ENCODE results near the gene PADI6.
"Not testable (repeated sequence)": the region's sequence is repeated elsewhere in the genome, so short reads cannot be mapped to it uniquely, and the experiment has no call there.

The PADI6 gene

DNA sequence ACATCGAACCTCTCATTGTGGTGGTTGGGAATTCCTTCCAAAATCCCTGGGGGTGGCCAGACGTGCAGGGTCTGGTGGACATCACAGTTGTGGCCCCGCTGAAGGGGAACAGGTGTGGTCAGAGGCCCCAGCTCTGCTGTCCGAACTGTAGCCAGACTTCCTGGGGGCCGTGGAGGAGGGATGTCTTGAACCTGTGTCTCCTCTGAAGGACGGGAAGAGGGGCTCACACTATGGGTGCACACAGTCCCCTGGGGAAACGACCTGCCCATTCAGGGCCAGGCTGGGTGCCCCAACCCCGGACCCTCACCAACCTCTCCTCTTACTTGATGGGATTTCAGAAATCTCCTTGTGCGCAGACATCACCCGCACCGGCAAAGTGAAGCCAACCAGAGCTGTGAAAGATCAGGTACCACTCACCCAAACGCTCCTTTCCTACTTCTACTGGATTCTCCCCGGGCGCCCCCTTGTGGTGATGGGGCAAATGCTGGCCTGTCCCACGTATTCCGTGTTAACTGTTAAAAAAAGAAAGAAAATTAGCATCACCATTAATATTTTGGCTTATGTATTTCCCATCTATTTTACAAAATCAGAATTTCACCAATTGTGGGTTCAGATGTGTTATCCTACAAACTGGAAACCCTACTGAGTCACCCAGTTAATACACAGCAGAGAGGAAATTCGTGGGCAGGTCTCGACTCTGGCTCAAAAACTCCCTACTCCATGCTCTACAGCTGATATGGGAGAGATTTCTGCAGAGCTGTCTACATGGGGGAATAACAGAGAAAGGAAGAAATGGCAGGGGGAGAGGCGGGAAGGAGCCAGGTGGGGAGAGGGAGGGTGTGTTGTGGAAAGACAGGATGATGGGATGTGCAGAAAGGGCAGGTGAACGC lies 35.9 kb upstream of the PADI6 start:
- TF ChIP-seq POLR2A (IDR thresholded peaks at IDR 0.05; ENCODE audit: extremely low read depth, insufficient read length) (no peak), MYC (IDR thresholded peaks at IDR 0.05; ENCODE audit: low read depth, low read length) (no peak)
- TF ChIP-seq, protein P1, sequence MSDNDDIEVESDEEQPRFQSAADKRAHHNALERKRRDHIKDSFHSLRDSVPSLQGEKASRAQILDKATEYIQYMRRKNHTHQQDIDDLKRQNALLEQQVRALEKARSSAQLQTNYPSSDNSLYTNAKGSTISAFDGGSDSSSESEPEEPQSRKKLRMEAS (IDR thresholded peaks at IDR 0.05; ENCODE audit: low read depth, low read length), result no peak
- TF ChIP-seq, protein P2, sequence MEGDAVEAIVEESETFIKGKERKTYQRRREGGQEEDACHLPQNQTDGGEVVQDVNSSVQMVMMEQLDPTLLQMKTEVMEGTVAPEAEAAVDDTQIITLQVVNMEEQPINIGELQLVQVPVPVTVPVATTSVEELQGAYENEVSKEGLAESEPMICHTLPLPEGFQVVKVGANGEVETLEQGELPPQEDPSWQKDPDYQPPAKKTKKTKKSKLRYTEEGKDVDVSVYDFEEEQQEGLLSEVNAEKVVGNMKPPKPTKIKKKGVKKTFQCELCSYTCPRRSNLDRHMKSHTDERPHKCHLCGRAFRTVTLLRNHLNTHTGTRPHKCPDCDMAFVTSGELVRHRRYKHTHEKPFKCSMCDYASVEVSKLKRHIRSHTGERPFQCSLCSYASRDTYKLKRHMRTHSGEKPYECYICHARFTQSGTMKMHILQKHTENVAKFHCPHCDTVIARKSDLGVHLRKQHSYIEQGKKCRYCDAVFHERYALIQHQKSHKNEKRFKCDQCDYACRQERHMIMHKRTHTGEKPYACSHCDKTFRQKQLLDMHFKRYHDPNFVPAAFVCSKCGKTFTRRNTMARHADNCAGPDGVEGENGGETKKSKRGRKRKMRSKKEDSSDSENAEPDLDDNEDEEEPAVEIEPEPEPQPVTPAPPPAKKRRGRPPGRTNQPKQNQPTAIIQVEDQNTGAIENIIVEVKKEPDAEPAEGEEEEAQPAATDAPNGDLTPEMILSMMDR (IDR thresholded peaks at IDR 0.05; ENCODE audit: low read depth, low read length), result peak; percentile 90
- peak; percentile 76 for DNase-seq (ENCODE audit: low read depth)
- no peak overlapping the region for H3K4me3 ChIP-seq (ENCODE audit: low read depth, low read length)

DNA sequence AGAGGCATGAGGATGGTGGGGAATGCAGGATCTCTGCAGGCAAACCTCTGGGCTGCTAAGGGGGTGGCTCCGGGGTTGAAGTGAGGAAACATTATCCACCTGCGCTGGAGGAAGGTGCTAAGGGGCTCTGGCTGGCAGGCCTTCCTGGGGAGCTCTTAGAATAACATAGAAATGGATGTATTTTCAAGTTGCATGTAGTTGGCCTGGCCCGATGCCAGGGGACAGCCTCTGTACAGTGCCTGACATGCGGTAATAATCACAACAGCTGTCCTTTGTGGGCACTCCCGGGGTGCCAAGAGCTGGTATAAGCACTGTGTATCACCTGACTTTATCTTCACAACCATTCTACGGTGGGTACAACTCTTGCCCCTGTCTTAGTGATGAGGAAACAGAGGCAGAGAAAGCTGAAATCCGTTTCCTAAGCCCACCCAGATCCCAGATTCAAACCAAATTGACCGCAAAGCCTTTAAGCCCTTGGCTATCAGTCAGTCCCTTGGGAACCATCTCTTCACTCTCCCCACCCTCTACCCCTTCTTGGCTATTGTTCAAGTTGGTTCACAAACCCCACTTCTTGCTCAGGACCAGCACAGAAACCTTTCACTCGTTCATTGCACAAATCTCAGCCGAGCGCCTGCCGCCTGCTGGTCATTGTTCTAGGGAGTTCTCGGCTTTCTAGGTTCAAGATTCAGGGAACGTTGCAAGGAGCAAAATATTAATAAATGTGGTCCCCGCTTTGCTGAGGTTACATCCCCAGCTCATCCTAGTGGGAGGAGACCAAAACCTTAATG lies 33.1 kb upstream of the PADI6 start:
- no peak for DNase-seq (ENCODE audit: low read depth)
- H3K4me3 ChIP-seq (ENCODE audit: low read depth, low read length), result no peak overlapping the region
- TF ChIP-seq MYC (IDR thresholded peaks at IDR 0.05; ENCODE audit: low read depth, low read length) (no peak), POLR2A (IDR thresholded peaks at IDR 0.05; ENCODE audit: extremely low read depth, insufficient read length) (no peak)
- TF ChIP-seq, protein P1 (IDR thresholded peaks at IDR 0.05; ENCODE audit: low read depth, low read length), result no peak
- TF ChIP-seq, protein P2 (IDR thresholded peaks at IDR 0.05; ENCODE audit: low read depth, low read length), result no peak

DNA sequence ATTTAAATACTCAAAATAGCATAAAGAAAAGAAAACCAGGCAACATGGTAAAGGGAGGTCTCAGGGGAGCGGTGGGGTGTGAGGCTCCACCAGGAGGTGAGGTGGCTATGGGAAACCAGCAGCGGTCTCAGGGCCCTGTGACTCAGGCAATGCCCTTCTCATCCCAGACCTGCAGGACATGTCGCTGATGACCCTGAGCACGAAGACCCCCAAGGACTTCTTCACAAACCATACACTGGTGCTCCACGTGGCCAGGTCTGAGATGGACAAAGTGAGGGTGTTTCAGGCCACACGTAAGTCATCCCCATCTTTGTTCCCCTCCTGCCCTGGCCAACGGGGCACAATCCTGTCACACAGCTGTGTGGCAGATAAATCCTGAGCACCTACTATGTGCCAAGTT lies 32.5 kb upstream of the PADI6 start:
- DNase-seq (ENCODE audit: low read depth), result no peak
- no peak overlapping the region for H3K4me3 ChIP-seq (ENCODE audit: low read depth, low read length)
- TF ChIP-seq, protein P1 (IDR thresholded peaks at IDR 0.05; ENCODE audit: low read depth, low read length), result no peak
- no peak for TF ChIP-seq MYC (IDR thresholded peaks at IDR 0.05; ENCODE audit: low read depth, low read length)
- TF ChIP-seq, protein P2 (IDR thresholded peaks at IDR 0.05; ENCODE audit: low read depth, low read length), result no peak
- no peak for TF ChIP-seq POLR2A (IDR thresholded peaks at IDR 0.05; ENCODE audit: extremely low read depth, insufficient read length)

DNA sequence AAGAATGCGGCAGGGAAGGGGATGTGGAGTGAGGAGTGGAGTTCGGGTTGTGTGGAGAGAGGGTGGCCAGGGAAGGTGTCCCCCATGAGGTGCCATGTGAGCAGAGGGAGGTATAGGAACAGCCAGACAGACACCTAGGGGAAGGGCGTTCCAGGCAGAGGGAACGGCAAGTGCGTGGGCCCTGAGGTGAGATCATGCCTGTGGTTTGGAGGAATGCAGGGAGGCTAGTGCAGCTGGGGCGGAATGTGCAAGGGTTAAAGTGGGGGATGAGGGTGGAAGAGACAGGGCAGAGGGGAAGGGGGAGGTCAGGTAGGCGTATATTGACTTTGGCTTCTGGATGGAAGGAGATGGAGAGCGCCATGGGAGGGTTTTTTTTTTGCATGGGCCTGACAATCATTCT lies 31.6 kb upstream of the PADI6 start:
- H3K4me3 ChIP-seq (ENCODE audit: low read depth, low read length), result no peak overlapping the region
- TF ChIP-seq MYC (IDR thresholded peaks at IDR 0.05; ENCODE audit: low read depth, low read length), result no peak
- TF ChIP-seq, protein P2 (IDR thresholded peaks at IDR 0.05; ENCODE audit: low read depth, low read length), result no peak
- TF ChIP-seq, protein P1 (IDR thresholded peaks at IDR 0.05; ENCODE audit: low read depth, low read length), result no peak
- TF ChIP-seq POLR2A (IDR thresholded peaks at IDR 0.05; ENCODE audit: extremely low read depth, insufficient read length), result no peak
- DNase-seq (ENCODE audit: low read depth), result no peak

DNA sequence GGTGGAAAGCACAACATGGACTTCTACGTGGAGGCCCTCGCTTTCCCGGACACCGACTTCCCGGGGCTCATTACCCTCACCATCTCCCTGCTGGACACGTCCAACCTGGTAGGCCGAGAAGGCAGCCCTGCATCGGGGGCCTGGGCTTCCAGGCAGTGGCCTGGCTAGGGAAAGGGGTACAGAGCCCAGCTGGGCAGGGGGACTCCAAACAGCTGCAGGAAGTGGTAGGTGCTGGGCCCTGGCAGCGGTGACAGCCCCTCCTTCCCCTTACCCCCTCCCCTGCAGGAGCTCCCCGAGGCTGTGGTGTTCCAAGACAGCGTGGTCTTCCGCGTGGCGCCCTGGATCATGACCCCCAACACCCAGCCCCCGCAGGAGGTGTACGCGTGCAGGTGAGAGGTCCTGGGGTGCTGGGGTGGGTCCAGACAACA lies 30.0 kb upstream of the PADI6 start:
- TF ChIP-seq POLR2A (IDR thresholded peaks at IDR 0.05; ENCODE audit: extremely low read depth, insufficient read length) (no peak), MYC (IDR thresholded peaks at IDR 0.05; ENCODE audit: low read depth, low read length) (no peak)
- TF ChIP-seq, protein P1 (IDR thresholded peaks at IDR 0.05; ENCODE audit: low read depth, low read length), result no peak
- TF ChIP-seq, protein P2 (IDR thresholded peaks at IDR 0.05; ENCODE audit: low read depth, low read length), result no peak

DNA sequence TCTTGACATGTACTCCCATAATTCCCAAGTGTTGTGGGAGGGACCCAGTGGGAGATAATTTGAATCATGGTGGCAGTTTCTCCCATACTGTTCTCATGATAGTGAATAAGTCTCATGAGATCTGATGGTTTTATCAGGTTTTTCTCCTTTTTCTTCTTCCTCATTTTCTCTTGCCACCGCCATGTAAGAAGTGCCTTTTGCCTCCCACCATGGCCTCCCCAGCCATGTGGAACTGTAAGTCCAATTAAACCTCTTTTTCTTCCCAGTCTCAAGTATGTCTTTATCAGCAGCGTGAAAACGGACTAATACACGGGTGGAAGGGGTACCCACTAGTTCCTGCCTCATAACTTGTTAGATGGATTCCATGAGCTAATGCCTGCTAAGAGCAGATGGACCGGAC lies 26.5 kb upstream of the PADI6 start:
- not testable (repeated sequence) for DNase-seq (ENCODE audit: low read depth); H3K4me3 ChIP-seq (ENCODE audit: low read depth, low read length)

More for the DNA sequence above, 30.0 kb upstream of the PADI6 start:
- no peak overlapping the region for H3K4me3 ChIP-seq (ENCODE audit: low read depth, low read length)
- no peak for DNase-seq (ENCODE audit: low read depth)

All from NB4 (cell line).